H9 (cell line): Measurements from ENCODE around the gene FBXO24. TPM values are rescaled to one million over a fixed set of nuclear protein-coding genes. Genes with fewer than 3 reads are reported as not detected.

Source experiments
- DNase-seq: peaks from one replicate; pipeline ENCODE4 v3.0.0-alpha.2; 2017
- H2AFZ ChIP-seq: one replicate; pipeline ENCODE4 v1.6.1; 2013; ENCODE audit warnings: mild to moderate bottlenecking, low read length, control low read depth, moderate library complexity
- H2AK5ac ChIP-seq: 2 replicates; pipeline ENCODE4 v1.6.1; 2013; ENCODE audit warnings: low read length, control low read depth, mixed read lengths; ENCODE audit not compliant: insufficient read length
- H2BK120ac ChIP-seq: one replicate; pipeline ENCODE4 v1.6.1; 2013; ENCODE audit warnings: low read depth, mild to moderate bottlenecking, low read length, control low read depth, inconsistent platforms; ENCODE audit not compliant: poor library complexity, severe bottlenecking
- H2BK12ac ChIP-seq: 2 replicates; pipeline ENCODE4 v1.6.1; 2013; ENCODE audit warnings: low read length, control low read depth, mixed read lengths, low read depth; ENCODE audit not compliant: insufficient read length
- H2BK15ac ChIP-seq: 2 replicates; pipeline ENCODE4 v1.6.1; 2013; ENCODE audit warnings: low read depth, low read length, control low read depth
- H2BK20ac ChIP-seq: one replicate; pipeline ENCODE4 v1.6.1; 2013; ENCODE audit warnings: low read depth, mild to moderate bottlenecking, low read length, control low read depth, inconsistent platforms; ENCODE audit not compliant: poor library complexity, severe bottlenecking
- H2BK5ac ChIP-seq: 2 replicates; pipeline ENCODE4 v1.6.1; 2013; ENCODE audit warnings: low read length, control low read depth, mixed read lengths; ENCODE audit not compliant: insufficient read length
- H3K14ac ChIP-seq: 2 replicates; pipeline ENCODE4 v1.6.1; 2013; ENCODE audit warnings: low read length, control low read depth; ENCODE audit not compliant: insufficient read depth
- H3K18ac ChIP-seq: 2 replicates; pipeline ENCODE4 v1.6.1; 2013; ENCODE audit warnings: low read depth, mild to moderate bottlenecking, mixed read lengths, low read length, control low read depth; ENCODE audit not compliant: insufficient read length
- H3K23ac ChIP-seq: 2 replicates; pipeline ENCODE4 v1.6.1; 2013; ENCODE audit warnings: low read length, control low read depth, mixed read lengths, low read depth; ENCODE audit not compliant: insufficient read length
- H3K23me2 ChIP-seq: 2 replicates; pipeline ENCODE4 v1.6.1; 2013; ENCODE audit warnings: low read depth, mild to moderate bottlenecking, mixed read lengths, low read length, control low read depth; ENCODE audit not compliant: insufficient read length, poor library complexity, severe bottlenecking
- H3K27ac ChIP-seq: 2 replicates; pipeline ENCODE4 v1.5.1; 2013; ENCODE audit warnings: low read length, control low read depth, mixed read lengths, low read depth; ENCODE audit not compliant: insufficient read length
- H3K27me3 ChIP-seq: 2 replicates; pipeline ENCODE4 v1.6.1; 2013; ENCODE audit warnings: low read length, control low read depth, inconsistent platforms; ENCODE audit not compliant: insufficient read depth
- H3K4ac ChIP-seq: 2 replicates; pipeline ENCODE4 v1.6.1; 2013; ENCODE audit warnings: low read depth, mild to moderate bottlenecking, control low read depth, inconsistent platforms, low read length, moderate library complexity
- H3K4me1 ChIP-seq: 2 replicates; pipeline ENCODE4 v1.6.1; 2013; ENCODE audit warnings: low read length, control low read depth, inconsistent platforms; ENCODE audit not compliant: insufficient read depth
- H3K4me2 ChIP-seq: 2 replicates; pipeline ENCODE4 v1.6.1; 2013; ENCODE audit warnings: low read length, control low read depth, mixed read lengths; ENCODE audit not compliant: insufficient read length, insufficient read depth
- H3K56ac ChIP-seq: 2 replicates; pipeline ENCODE4 v1.6.1; 2013; ENCODE audit warnings: low read depth, mild to moderate bottlenecking, mixed read lengths, low read length, control low read depth; ENCODE audit not compliant: insufficient read length
- H3K79me1 ChIP-seq: 2 replicates; pipeline ENCODE4 v1.6.1; 2013; ENCODE audit warnings: low read depth, mild to moderate bottlenecking, moderate library complexity, low read length, control low read depth, inconsistent platforms; ENCODE audit not compliant: insufficient read depth, poor library complexity, severe bottlenecking
- H3K79me2 ChIP-seq: 2 replicates; pipeline ENCODE4 v1.6.1; 2013; ENCODE audit warnings: low read length, control low read depth, inconsistent platforms; ENCODE audit not compliant: insufficient read depth
- H3K9ac ChIP-seq: 2 replicates; pipeline ENCODE4 v1.6.1; 2013; ENCODE audit warnings: low read length, control low read depth, mixed read lengths; ENCODE audit not compliant: insufficient read length; ENCODE audit errors: extremely low read depth
- H3K9me3 ChIP-seq: one replicate; pipeline ENCODE4 v1.6.1; 2013; ENCODE audit warnings: low read depth, low read length, inconsistent platforms; ENCODE audit not compliant: control insufficient read depth
- H3T11ph ChIP-seq: one replicate; pipeline ENCODE4 v1.6.1; 2013; ENCODE audit warnings: mild to moderate bottlenecking, low read length, control low read depth, inconsistent platforms
- H4K20me1 ChIP-seq: one replicate; pipeline ENCODE4 v1.6.1; 2013; ENCODE audit not compliant: control insufficient read depth, insufficient read length, insufficient read depth
- H4K5ac ChIP-seq: 2 replicates; pipeline ENCODE4 v1.6.1; 2013; ENCODE audit warnings: low read depth, mild to moderate bottlenecking, mixed read lengths, low read length, control low read depth; ENCODE audit not compliant: insufficient read length
- H4K8ac ChIP-seq: replicated peaks from 2 replicates; pipeline ENCODE4 v1.6.1; 2013; ENCODE audit warnings: low read length, control low read depth, mixed read lengths, low read depth; ENCODE audit not compliant: insufficient read length
- H4K91ac ChIP-seq: 2 replicates; pipeline ENCODE4 v1.6.1; 2013; ENCODE audit warnings: low read depth, mild to moderate bottlenecking, moderate library complexity, mixed read lengths, low read length, control low read depth; ENCODE audit not compliant: insufficient read length
- H3K27ac Mint-ChIP-seq, 3 experiments: 2 replicates in 2 of 3; 3 replicates in 1 of 3; pipeline ENCODE4 v1.8.0; 2020 to 2021; ENCODE audit warnings: mixed read lengths in 3 of 3, mild to moderate bottlenecking in 1 of 3, moderate library complexity in 1 of 3
- H3K27me3 Mint-ChIP-seq: 2 replicates; pipeline ENCODE4 v1.8.0; 2021; ENCODE audit warnings: low read depth, mild to moderate bottlenecking, moderate library complexity, mixed read lengths
- H3K36me3 Mint-ChIP-seq, 3 experiments: 2 replicates in 2 of 3; 3 replicates in 1 of 3; pipeline ENCODE4 v1.8.0; 2020 to 2021; ENCODE audit warnings: low read depth in 3 of 3, mixed read lengths in 3 of 3; ENCODE audit not compliant: insufficient read depth in 1 of 3
- H3K4me1 Mint-ChIP-seq, 2 experiments: 2 replicates each; pipeline ENCODE4 v1.8.0; 2020; ENCODE audit warnings: mixed read lengths in 2 of 2
- H3K4me3 Mint-ChIP-seq, 2 experiments: 2 replicates in 1 of 2; 3 replicates in 1 of 2; pipeline ENCODE4 v1.8.0; 2020 to 2021; ENCODE audit warnings: mild to moderate bottlenecking in 2 of 2, mixed read lengths in 2 of 2, moderate library complexity in 1 of 2
- H3K9me3 Mint-ChIP-seq, 2 experiments: 2 replicates in 1 of 2; 3 replicates in 1 of 2; pipeline ENCODE4 v1.8.0; 2020; ENCODE audit warnings: mild to moderate bottlenecking in 2 of 2, mixed read lengths in 2 of 2, moderate library complexity in 1 of 2
- CTCF ChIP-seq: fragments of 200-600 bp; sonication (generic); conservative IDR thresholded peaks from 3 replicates; pipeline ENCODE4 v1.8.0; 2021; ENCODE audit warnings: antibody characterized with exemption, mild to moderate bottlenecking
- WGBS: extraction: QIAGEN DNeasy Blood & Tissue Kit; methylation state at CpG from one replicate; pipeline ENCODE4 v1.1.7; 2013; ENCODE audit warnings: missing lambda C conversion rate, low lambda C conversion rate, mixed read lengths; ENCODE audit not compliant: insufficient read length; ENCODE audit errors: extremely low coverage; 5-methylcytosine and 5-hydroxymethylcytosine counted together
- total RNA-seq: library from RNA; stranded (reverse); gene quantifications from 2 replicates; pipeline ENCODE4 v1.2.1, GENCODE V29; 2021

The FBXO24 gene
- total RNA-seq, 1 experiment from 2014 or later: 0.85 TPM

GRCh38 chr7:100629117-100629716 is 43.1 kb downstream of the FBXO24 start:
- Histone ChIP-seq H2AFZ (no peak overlapping the region), H3K9me3 (no peaks in the 10 kb centered on the region), H2BK15ac (no peak overlapping the region), H2BK5ac (no peak overlapping the region), H3K79me2 (no peaks in the 10 kb centered on the region), H2BK12ac (no peak overlapping the region), H3K23ac (no peak overlapping the region), H4K91ac (no peak overlapping the region), H3K79me1 (no peaks in the 10 kb centered on the region), H3K4me2 (no peak overlapping the region), H3K4me1 (no peaks in the 10 kb centered on the region), H3K27me3 (peaks cover 3% of the 10 kb centered on the region; the same call in 1 of the 2 replicates), H4K8ac (no peak overlapping the region), H4K20me1 (no peaks in the 10 kb centered on the region), H3K23me2 (peaks cover 13% of the 10 kb centered on the region), H3K4ac (no peak overlapping the region), H2AK5ac (no peak overlapping the region), H2BK20ac (no peak overlapping the region), H3K14ac (no peak overlapping the region), H3K9ac (no peak overlapping the region), H2BK120ac (no peak overlapping the region), H3K27ac (no peak overlapping the region), H3K56ac (no peak overlapping the region), H4K5ac (no peak overlapping the region), H3K18ac (no peak overlapping the region), H3T11ph (no peak overlapping the region)
- no CpG with 5 or more reads among the region's 11 CpGs for WGBS
- peak; percentile 74 for TF ChIP-seq CTCF
- no peak overlapping the region; a peak in 1 of 7 replicates for H3K27ac Mint-ChIP-seq
- no peaks in the 10 kb centered on the region for H3K9me3 Mint-ChIP-seq
- peaks cover 11 to 24% of the 10 kb centered on the region in 2 experiments for H3K4me1 Mint-ChIP-seq
- DNase-seq: peak; percentile 85
- H3K36me3 Mint-ChIP-seq: peaks cover 0 to 4% (median 0%) of the 10 kb centered on the region in 3 experiments; a peak in 1 of 7 replicates
- H3K27me3 Mint-ChIP-seq: peaks cover 62% of the 10 kb centered on the region
- peak overlapping the region in 1 of 2 experiments; percentile 17; a peak in 1 of 5 replicates for H3K4me3 Mint-ChIP-seq
